ENCODE measurements around the gene GAPT. TPM values are rescaled to one million over a fixed set of nuclear protein-coding genes. Genes with fewer than 3 reads are reported as not detected.
A peak's percentile ranks its signal among the peaks of the same experiment; 100 is the strongest.
"Not testable (repeated sequence)": the region's sequence is repeated elsewhere in the genome, so short reads cannot be mapped to it uniquely, and the experiment has no call there.

Gene GAPT
- total RNA-seq, 6 donors from 2014 or later = 1.0 to 8.0 (median 6.4) TPM; not detected in 1

GRCh38 chr5:58523956-58524355, 32.7 kb downstream of the GAPT start:
- Histone ChIP-seq H3K9me3 (no peaks in the 10 kb centered on the region), H3K27ac (no peak overlapping the region), H3K4me3 (no peak overlapping the region), H3K36me3 (no peaks in the 10 kb centered on the region), H3K27me3 (no peaks in the 10 kb centered on the region), H3K4me1 (no peaks in the 10 kb centered on the region)
- TF ChIP-seq CTCF (IDR thresholded peaks at IDR 0.05) (no peak), POLR2AphosphoS5 (IDR thresholded peaks at IDR 0.05) (no peak), EP300 (IDR thresholded peaks at IDR 0.05) (no peak), POLR2A (IDR thresholded peaks at IDR 0.05) (no peak)
- DNase-seq = no peak
- no peak for ATAC-seq (ENCODE audit: low FRiP score in 2 of 2)

GRCh38 chr5:58524571-58524970, 33.3 kb downstream of the GAPT start:
- 67 to 71% methylated on average over 1 of the region's 1 CpG for WGBS, 2 donors
- ATAC-seq (ENCODE audit: low FRiP score in 2 of 2) = no peak
- H3K27ac ChIP-seq = no peak overlapping the region

GRCh38 chr5:58530942-58531490, 39.8 kb downstream of the GAPT start:
- Histone ChIP-seq H3K27ac (no peak overlapping the region), H3K4me3 (no peak overlapping the region), H3K36me3 (no peaks in the 10 kb centered on the region), H3K27me3 (no peaks in the 10 kb centered on the region), H3K9me3 (peaks cover 0 to 14% (median 2%) of the 10 kb centered on the region in 4 donors), H3K4me1 (no peaks in the 10 kb centered on the region)
- ATAC-seq (ENCODE audit: low FRiP score in 2 of 2) (no peak), DNase-seq (no peak)
- TF ChIP-seq EP300 (IDR thresholded peaks at IDR 0.05) = no peak
- no peak for TF ChIP-seq CTCF (IDR thresholded peaks at IDR 0.05)
- TF ChIP-seq POLR2AphosphoS5 (IDR thresholded peaks at IDR 0.05) = no peak
- TF ChIP-seq POLR2A (IDR thresholded peaks at IDR 0.05) = no peak
- 75 to 89% methylated on average over 1 of the region's 1 CpG for WGBS, 2 donors

More at GRCh38 chr5:58524571-58524970, 33.3 kb downstream of the GAPT start:
- Histone ChIP-seq H3K36me3 (no peaks in the 10 kb centered on the region), H3K27me3 (no peaks in the 10 kb centered on the region), H3K9me3 (no peaks in the 10 kb centered on the region), H3K4me3 (no peak overlapping the region), H3K4me1 (no peaks in the 10 kb centered on the region)
- TF ChIP-seq CTCF (IDR thresholded peaks at IDR 0.05) = no peak
- DNase-seq = no peak

GRCh38 chr5:58541935-58542334, 50.7 kb downstream of the GAPT start:
- H3K4me3 ChIP-seq; DNase-seq; H3K27ac ChIP-seq; H3K27me3 ChIP-seq; H3K4me1 ChIP-seq; H3K36me3 ChIP-seq; ATAC-seq (ENCODE audit: low FRiP score in 2 of 2); H3K9me3 ChIP-seq: not testable (repeated sequence)
- WGBS, 2 donors = 92 to 94% methylated on average over 7 to 9 of the region's 9 CpGs

- Histone ChIP-seq H3K9me3 (peaks cover 0 to 8% (median 0%) of the 10 kb centered on the region in 4 donors), H3K27me3 (no peaks in the 10 kb centered on the region), H3K4me3 (no peak overlapping the region), H3K27ac (no peak overlapping the region), H3K4me1 (peaks cover 0 to 5% (median 1%) of the 10 kb centered on the region in 4 donors), H3K36me3 (no peaks in the 10 kb centered on the region)
- 89 to 90% methylated on average over 1 of the region's 1 CpG for WGBS, 2 donors
- no peak for TF ChIP-seq POLR2A (IDR thresholded peaks at IDR 0.05)
- ATAC-seq (ENCODE audit: low FRiP score in 2 of 2) = no peak
- no peak for DNase-seq
Observed at GRCh38 chr5:58542709-58543108, 51.5 kb downstream of the GAPT start.

GRCh38 chr5:58543723-58544122, 52.5 kb downstream of the GAPT start:
- H3K4me1 ChIP-seq = peaks cover 0 to 5% (median 1%) of the 10 kb centered on the region in 4 donors
- no peaks in the 10 kb centered on the region for H3K27me3 ChIP-seq
- no peaks in the 10 kb centered on the region for H3K36me3 ChIP-seq
- H3K9me3 ChIP-seq = peaks cover 0 to 8% (median 0%) of the 10 kb centered on the region in 4 donors
- TF ChIP-seq CTCF (IDR thresholded peaks at IDR 0.05) (no peak), POLR2A (IDR thresholded peaks at IDR 0.05) (no peak), EP300 (IDR thresholded peaks at IDR 0.05) (no peak), POLR2AphosphoS5 (IDR thresholded peaks at IDR 0.05) (no peak)
- H3K4me3 ChIP-seq = no peak overlapping the region
- H3K27ac ChIP-seq = peak overlapping the region in 3 of 4 donors; percentile 26 to 63 (median 42)
- DNase-seq = no peak
- peak in 1 of 2 donors; percentile 14 for ATAC-seq (ENCODE audit: low FRiP score in 2 of 2)
- 73 to 84% methylated on average over 2 of the region's 2 CpGs for WGBS, 2 donors
